GM12878 (cell line): ENCODE measurements around the gene FANCC. TPM values are rescaled to one million over a fixed set of nuclear protein-coding genes. Genes with fewer than 3 reads are reported as not detected.
A peak's percentile ranks its signal among the peaks of the same experiment; 100 is the strongest.

Experiments used
- ATAC-seq: fragments of 200-7000 bp; cut with Tn5 transposase; 3 replicates; pipeline ENCODE4 v1.9.1; 2020; ENCODE audit warnings: mild to moderate bottlenecking, moderate library complexity
- BruUV-seq: library from RNA; stranded (reverse); fragments of 400-500 nt; replicated peaks from 2 replicates; lab custom pipeline; 2021; lab: Mats Ljungman, UMichigan
- CTCF ChIA-PET: fragments of 300-600 bp; sonication (Branson Sonifier 250); formaldehyde crosslinking; extraction: SDS; loops from one replicate; lab custom pipeline; 2021; ENCODE audit warnings: inconsistent platforms; lab: Yijun Ruan, JAX
- POLR2A ChIA-PET: fragments of 350-600 bp; formaldehyde crosslinking; extraction: SDS; loops from one replicate; lab custom pipeline; 2021; ENCODE audit warnings: inconsistent platforms; lab: Charles Lee
- RAD21 ChIA-PET: fragments of 300-600 bp; sonication (Branson Sonifier 250); formaldehyde crosslinking; loops from one replicate; lab custom pipeline; 2023; ENCODE audit warnings: antibody characterized with exemption; ENCODE audit not compliant: unreplicated experiment; lab: Charles Lee
- SMC1A ChIA-PET: fragments of 300-600 bp; sonication (Branson Sonifier 250); formaldehyde crosslinking; loops from one replicate; lab custom pipeline; 2023; ENCODE audit not compliant: unreplicated experiment, uncharacterized antibody; lab: Charles Lee
- DNase-seq: peaks from one replicate; pipeline ENCODE4 v3.0.0-alpha.2; 2011; ENCODE audit warnings: low read depth, low spot score
- FAIRE-seq: peaks from 3 replicates; lab custom pipeline; 2011; peaks lifted over from hg19 to GRCh38; lab: Jason Lieb, UNC
- H2AFZ ChIP-seq: 2 replicates; pipeline ENCODE4 v1.6.0; 2011; ENCODE audit warnings: low read depth, low read length, control low read depth; ENCODE audit not compliant: control insufficient read depth
- H3K27ac ChIP-seq: 2 replicates; pipeline ENCODE4 v1.5.1; 2011; ENCODE audit warnings: control low read depth; ENCODE audit not compliant: control insufficient read depth, insufficient read depth
- H3K27me3 ChIP-seq, 2 experiments: replicated peaks in 1 of 2; 2 replicates each; pipeline versions ENCODE4 v1.6.0 to v1.6.1; 2011; ENCODE audit warnings: low read length in 1 of 2; ENCODE audit not compliant: control insufficient read depth in 2 of 2, insufficient read depth in 2 of 2
- H3K36me3 ChIP-seq, 2 experiments: 2 replicates each; pipeline ENCODE4 v1.5.1; 2011; ENCODE audit warnings: low read length in 1 of 2; ENCODE audit not compliant: control insufficient read depth in 2 of 2, insufficient read depth in 2 of 2
- H3K4me1 ChIP-seq: 2 replicates; pipeline ENCODE4 v1.6.1; 2011; ENCODE audit warnings: mild to moderate bottlenecking, low read length, moderate library complexity, mixed read lengths; ENCODE audit not compliant: control insufficient read depth, insufficient read depth
- H3K4me2 ChIP-seq: 2 replicates; pipeline ENCODE4 v1.6.0; 2011; ENCODE audit warnings: control low read depth; ENCODE audit not compliant: control insufficient read depth, insufficient read depth
- H3K4me3 ChIP-seq: fragments of 200-600 bp; sonication (generic); 2 replicates; pipeline ENCODE4 v1.5.1; 2016
- H3K79me2 ChIP-seq: 2 replicates; pipeline ENCODE4 v1.6.0; 2011; ENCODE audit warnings: low read length; ENCODE audit not compliant: control insufficient read depth, insufficient read depth
- H3K9ac ChIP-seq: 2 replicates; pipeline ENCODE4 v1.8.0; 2011; ENCODE audit warnings: low read length, control low read depth, mixed read lengths; ENCODE audit not compliant: control insufficient read depth, insufficient read depth
- H3K9me3 ChIP-seq: replicated peaks from 3 replicates; pipeline ENCODE4 v1.5.1; 2011; ENCODE audit warnings: mild to moderate bottlenecking, low read length; ENCODE audit not compliant: control insufficient read depth, insufficient read depth
- H4K20me1 ChIP-seq: 2 replicates; pipeline ENCODE4 v1.6.0; 2011; ENCODE audit not compliant: control insufficient read depth, insufficient read depth
- BMI1 ChIP-seq: fragments of 450-650 bp; IDR thresholded peaks from 2 replicates; pipeline ENCODE4 v1.6.1; 2016; ENCODE audit warnings: mild to moderate bottlenecking, moderate library complexity, borderline replicate concordance
- NBN ChIP-seq: fragments of 450-650 bp; IDR thresholded peaks from 2 replicates; pipeline ENCODE4 v1.6.1; 2016
- NR2F1 ChIP-seq: fragments of 450-650 bp; conservative IDR thresholded peaks from 2 replicates; pipeline ENCODE4 v1.6.1; 2017; ENCODE audit warnings: mild to moderate bottlenecking
- POU2F2 ChIP-seq: IDR thresholded peaks from 3 replicates; pipeline ENCODE4 v1.6.1; 2011; ENCODE audit warnings: low read depth, mild to moderate bottlenecking, low read length, borderline replicate concordance
- RAD21 ChIP-seq: IDR thresholded peaks from 2 replicates; pipeline ENCODE4 v1.6.1; 2011; ENCODE audit warnings: mild to moderate bottlenecking, low read depth, low read length, moderate library complexity; ENCODE audit not compliant: insufficient read depth
- SMC3 ChIP-seq: IDR thresholded peaks from 2 replicates; pipeline ENCODE4 v1.6.1; 2011; ENCODE audit warnings: low read length, improper control_type of control experiment, borderline replicate concordance
- WGBS: methylation state at CpG from one replicate; pipeline ENCODE4 v1.1.6; 2016; ENCODE audit warnings: low lambda C conversion rate; ENCODE audit not compliant: insufficient replicate concordance, insufficient coverage; ENCODE audit errors: missing lambda C conversion rate; 5-methylcytosine and 5-hydroxymethylcytosine counted together
- in situ Hi-C: fragments of 300-500 bp; cut with MboI; formaldehyde crosslinking; loops from 9 replicates; pipeline ENCODE4 v1.14.3; 2018; ENCODE audit warnings: mixed read lengths
- intact Hi-C: fragments of 100-400 bp; cut with micrococcal nuclease; formaldehyde crosslinking; loops from one replicate; pipeline ENCODE4 v1.14.2; 2022; ENCODE audit not compliant: unreplicated experiment
- polyA plus RNA-seq, 11 experiments: library from polyadenylated mRNA; depleted of rRNA in 4 of 11; unstranded in 6 of 11; stranded (reverse) in 5 of 11; fragments of >200 nt; fragmentation: Nextera tagmentation in 4 of 11; fragmentation: Illumina TruSeq in 1 of 11; extraction: Ambion mirVana in 4 of 11; extraction: Trizol in 1 of 11; gene quantifications; 1 replicate in 1 of 11; 2 replicates in 10 of 11; pipeline versions ENCODE4 v1.2.1 to v1.2.3, GENCODE V29; 2011 to 2016; ENCODE audit warnings: inconsistent platforms in 2 of 11, missing spikeins in 2 of 11, low read depth in 1 of 11
- total RNA-seq, 4 experiments: library from RNA; depleted of rRNA in 3 of 4; stranded (reverse); fragments of >200 nt in 3 of 4; fragmentation: Illumina TruSeq in 1 of 4; extraction: Trizol in 1 of 4; gene quantifications; 2 replicates each; pipeline versions ENCODE4 v1.2.1 to v1.2.3, GENCODE V29; 2013 to 2021
- TF ChIP-seq, protein P1 (sequence below), 3 experiments: IDR thresholded peaks in 2 of 3; conservative IDR thresholded peaks in 1 of 3; 2 replicates each; pipeline ENCODE4 v1.5.1; 2011; ENCODE audit warnings: low read depth in 3 of 3, low read length in 3 of 3, mild to moderate bottlenecking in 3 of 3, control low read depth in 2 of 3, moderate library complexity in 2 of 3, inconsistent platforms in 1 of 3, mixed read lengths in 1 of 3; ENCODE audit not compliant: control insufficient read depth in 2 of 3, insufficient read depth in 1 of 3; ENCODE audit errors: extremely low read depth in 1 of 3

FANCC gene
- total and polyA plus RNA-seq, 10 of the 15 experiments (the other 5 are each of a cell fraction or from before 2014, with no cell fraction given): 1.2 to 16.8 (median 10.5) TPM

GRCh38 chr9:95316794-95317118, 753 bp downstream of the FANCC start:
- ChIA-PET RAD21 (interaction anchor here (1.1 to 1.3 kb wide), 2 partner anchors 51 to 112 kb away, joined by 3 to 5 read pairs; no protein-coding TSS in a partner anchor), SMC1A (interaction anchor here (0.8 to 1.0 kb wide), 2 partner anchors 20 to 36 kb away, joined by 3 read pairs; no protein-coding TSS in a partner anchor), POLR2A (interaction anchor here (1.4 kb wide), 1 partner anchor 170 kb away, joined by 3 read pairs; no protein-coding TSS in a partner anchor), CTCF (interaction anchor here (0.6 to 1.0 kb wide), 3 partner anchors 19 to 257 kb away, joined by 3 to 4 read pairs (median 3); no protein-coding TSS in a partner anchor)
- no peaks in the 10 kb centered on the region for H3K36me3 ChIP-seq
- peak overlapping the region; percentile 78 for H3K4me3 ChIP-seq
- peak overlapping the region; percentile 86 for H3K9ac ChIP-seq
- no peaks in the 10 kb centered on the region for H3K27me3 ChIP-seq
- ATAC-seq: peak; percentile 82
- no peak for FAIRE-seq
- peak overlapping the region; percentile 77 for H2AFZ ChIP-seq
- intact Hi-C loops (loop anchor here (2.0 kb wide), 1 partner anchor 190 kb away; no protein-coding TSS in a partner anchor), in situ Hi-C loops (no loop called here)
- H3K9me3 ChIP-seq: no peaks in the 10 kb centered on the region
- H3K4me2 ChIP-seq: peak overlapping the region; percentile 68; the same call in 1 of the 2 replicates
- no peaks in the 10 kb centered on the region for H4K20me1 ChIP-seq
- 0% methylated on average over 12 of the region's 22 CpGs for WGBS
- peaks cover 7% of the 10 kb centered on the region for H3K4me1 ChIP-seq
- H3K79me2 ChIP-seq: peaks cover 3% of the 10 kb centered on the region
- DNase-seq: no peak
- TF ChIP-seq NBN: no peak
- TF ChIP-seq NR2F1: 0 out of 2 replicates have a peak, but pooled peaks have one; percentile 45
- 0 out of 2 replicates have a peak, but pooled peaks have one; percentile 4 for TF ChIP-seq SMC3
- TF ChIP-seq RAD21: 0 out of 2 replicates have a peak, but pooled peaks have one; percentile 11
- TF ChIP-seq POU2F2: 0 out of 3 replicates have a peak, but pooled peaks have one; percentile 0
- TF ChIP-seq, protein P1, sequence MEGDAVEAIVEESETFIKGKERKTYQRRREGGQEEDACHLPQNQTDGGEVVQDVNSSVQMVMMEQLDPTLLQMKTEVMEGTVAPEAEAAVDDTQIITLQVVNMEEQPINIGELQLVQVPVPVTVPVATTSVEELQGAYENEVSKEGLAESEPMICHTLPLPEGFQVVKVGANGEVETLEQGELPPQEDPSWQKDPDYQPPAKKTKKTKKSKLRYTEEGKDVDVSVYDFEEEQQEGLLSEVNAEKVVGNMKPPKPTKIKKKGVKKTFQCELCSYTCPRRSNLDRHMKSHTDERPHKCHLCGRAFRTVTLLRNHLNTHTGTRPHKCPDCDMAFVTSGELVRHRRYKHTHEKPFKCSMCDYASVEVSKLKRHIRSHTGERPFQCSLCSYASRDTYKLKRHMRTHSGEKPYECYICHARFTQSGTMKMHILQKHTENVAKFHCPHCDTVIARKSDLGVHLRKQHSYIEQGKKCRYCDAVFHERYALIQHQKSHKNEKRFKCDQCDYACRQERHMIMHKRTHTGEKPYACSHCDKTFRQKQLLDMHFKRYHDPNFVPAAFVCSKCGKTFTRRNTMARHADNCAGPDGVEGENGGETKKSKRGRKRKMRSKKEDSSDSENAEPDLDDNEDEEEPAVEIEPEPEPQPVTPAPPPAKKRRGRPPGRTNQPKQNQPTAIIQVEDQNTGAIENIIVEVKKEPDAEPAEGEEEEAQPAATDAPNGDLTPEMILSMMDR (IDR thresholded peaks at IDR 0.05 in 2 of 3, conservative IDR thresholded peaks at IDR 0.05 in 1 of 3; ENCODE audit: control insufficient read depth in 2 of 3, extremely low read depth in 1 of 3, insufficient read depth in 1 of 3, low read depth in 3 of 3, low read length in 3 of 3): peak in 1 of 3 experiments; percentile 15; a peak in 1 of 6 replicates
- no peak for TF ChIP-seq BMI1
- peak overlapping the region; percentile 46; the same call in 1 of the 2 replicates for H3K27ac ChIP-seq
- no TSS peak for BruUV-seq
